ENCODE measurements around the gene MYG1.

The MYG1 gene

GRCh38 chr12:53286448-53286847 lies 13.0 kb upstream of the MYG1 start:
- CTCF ChIA-PET: interaction anchor here (0.6 to 1.7 kb wide), 4 partner anchors 19 to 204 kb away, joined by 3 to 13 read pairs (median 5); no protein-coding TSS in a partner anchor
- no peak for DNase-seq (ENCODE audit: low spot score)
- H3K27ac ChIP-seq: peak overlapping the region; percentile 44
- POLR2A ChIA-PET (ENCODE audit: low non-redundant PET): no interaction called here
- no peak for TF ChIP-seq CTCF (conservative IDR thresholded peaks at IDR 0.05; ENCODE audit: low read depth)

GRCh38 chr12:53287741-53288216 lies 11.7 kb upstream of the MYG1 start:
- peak; percentile 48 for DNase-seq (ENCODE audit: low spot score)
- peak; percentile 72 for TF ChIP-seq CTCF (conservative IDR thresholded peaks at IDR 0.05; ENCODE audit: low read depth)
- POLR2A ChIA-PET (ENCODE audit: low non-redundant PET): no interaction called here
- H3K27ac ChIP-seq: peak overlapping the region; percentile 44
- CTCF ChIA-PET: interaction anchor here (0.6 to 1.8 kb wide), 10 partner anchors 9 to 191 kb away, joined by 3 to 13 read pairs (median 4); no protein-coding TSS in a partner anchor

GRCh38 chr12:53288322-53288721 lies 11.2 kb upstream of the MYG1 start:
- CTCF ChIA-PET: interaction anchor here (0.7 to 1.8 kb wide), 8 partner anchors 10 to 222 kb away, joined by 3 to 13 read pairs (median 4); no protein-coding TSS in a partner anchor
- DNase-seq (ENCODE audit: low spot score): no peak
- H3K27ac ChIP-seq: peak overlapping the region; percentile 44
- no peak for TF ChIP-seq CTCF (conservative IDR thresholded peaks at IDR 0.05; ENCODE audit: low read depth)
- POLR2A ChIA-PET (ENCODE audit: low non-redundant PET): no interaction called here

- no peak for DNase-seq (ENCODE audit: low spot score)
- peak overlapping the region; percentile 29 for H3K27ac ChIP-seq
- ChIA-PET CTCF (interaction anchor here (1.8 kb wide), 1 partner anchor 76 kb away, joined by 13 read pairs; no protein-coding TSS in a partner anchor), POLR2A (ENCODE audit: low non-redundant PET) (no interaction called here)
- no peak for TF ChIP-seq CTCF (conservative IDR thresholded peaks at IDR 0.05; ENCODE audit: low read depth)
Observed at GRCh38 chr12:53289891-53290290, 9.6 kb upstream of the MYG1 start.

- DNase-seq (ENCODE audit: low spot score): no peak
- POLR2A ChIA-PET (ENCODE audit: low non-redundant PET): interaction anchor here (0.6 kb wide), 1 partner anchor 1313 kb away, joined by 13 read pairs; no protein-coding TSS in a partner anchor
- CTCF ChIA-PET: no interaction called here
- no peak overlapping the region for H3K27ac ChIP-seq
- no peak for TF ChIP-seq CTCF (conservative IDR thresholded peaks at IDR 0.05; ENCODE audit: low read depth)
Observed at GRCh38 chr12:53290661-53291060, 8.8 kb upstream of the MYG1 start.

- DNase-seq (ENCODE audit: low spot score): no peak
- CTCF ChIA-PET: interaction anchor here (0.7 kb wide), 1 partner anchor 122 kb away, joined by 3 read pairs; no protein-coding TSS in a partner anchor
- TF ChIP-seq CTCF (conservative IDR thresholded peaks at IDR 0.05; ENCODE audit: low read depth): no peak
- peak overlapping the region; percentile 20; the same call in 1 of the 2 replicates for H3K27ac ChIP-seq
- POLR2A ChIA-PET (ENCODE audit: low non-redundant PET): no interaction called here
Observed at GRCh38 chr12:53292426-53292825, 7.1 kb upstream of the MYG1 start.
